SK-N-SH (cell line): Measurements from ENCODE around the gene ARHGAP31. TPM values are rescaled to one million over a fixed set of nuclear protein-coding genes. Genes with fewer than 3 reads are reported as not detected.

Experiments
- CTCF ChIA-PET: fragments of 300-600, 350-600 bp; formaldehyde crosslinking; extraction: SDS; loops from one replicate; lab custom pipeline; 2021; lab: Yijun Ruan, JAX
- POLR2A ChIA-PET: fragments of 350-600 bp; sonication (Branson Sonifier 250); formaldehyde crosslinking; extraction: SDS; loops from one replicate; lab custom pipeline; 2020; ENCODE audit warnings: antibody characterized with exemption, inconsistent platforms; lab: Yijun Ruan, JAX
- DNase-seq: peaks from one replicate; pipeline ENCODE4 v3.0.0; 2012
- H2AFZ ChIP-seq: fragments of 200-600 bp; sonication (generic); 2 replicates; pipeline ENCODE4 v1.8.1; 2016; ENCODE audit warnings: antibody characterized with exemption, mild to moderate bottlenecking, low read depth
- H3F3A ChIP-seq: fragments of 200-600 bp; sonication (generic); replicated peaks from 2 replicates; pipeline ENCODE3; 2016; ENCODE audit warnings: antibody characterized with exemption, mild to moderate bottlenecking; ENCODE audit not compliant: insufficient read depth
- H3K27ac ChIP-seq, 2 experiments: fragments of 200-500 bp in 1 of 2; fragments of 200-600 bp in 1 of 2; sonication (Bioruptor generic) in 1 of 2; sonication (generic), shearing (Covaris generic) in 1 of 2; 2 replicates each; pipeline versions ENCODE4 v1.5.1 to v1.6.1; 2014 to 2016; ENCODE audit warnings: low read depth in 2 of 2, inconsistent platforms in 1 of 2, low read length in 1 of 2, mild to moderate bottlenecking in 1 of 2, mixed read lengths in 1 of 2
- H3K27me3 ChIP-seq: fragments of 200-600 bp; sonication (generic), shearing (Covaris generic); 2 replicates; pipeline ENCODE4 v1.6.1; 2016; ENCODE audit warnings: mixed run types; ENCODE audit not compliant: insufficient read depth
- H3K36me3 ChIP-seq, 2 experiments: fragments of 200-500 bp in 1 of 2; fragments of 200-600 bp in 1 of 2; sonication (Bioruptor generic) in 1 of 2; sonication (generic) in 1 of 2; replicated peaks in 1 of 2; 2 replicates each; pipeline versions ENCODE3 to v1.5.1; 2014 to 2016; ENCODE audit warnings: low read length in 1 of 2, mild to moderate bottlenecking in 1 of 2; ENCODE audit not compliant: insufficient read depth in 2 of 2, control insufficient read depth in 1 of 2
- H3K4me1 ChIP-seq, 2 experiments: fragments of 200-500 bp in 1 of 2; fragments of 200-600 bp in 1 of 2; sonication (Bioruptor generic) in 1 of 2; sonication (generic), shearing (Covaris generic) in 1 of 2; 2 replicates each; pipeline versions ENCODE4 v1.5.1 to v1.6.1; 2014 to 2016; ENCODE audit warnings: low read depth in 1 of 2, low read length in 1 of 2, mixed run types in 1 of 2; ENCODE audit not compliant: insufficient read depth in 2 of 2, control insufficient read depth in 1 of 2
- H3K4me2 ChIP-seq: fragments of 200-600 bp; sonication (generic), shearing (Covaris generic); 2 replicates; pipeline ENCODE4 v1.6.1; 2017; ENCODE audit warnings: mixed run types
- H3K4me3 ChIP-seq, 2 experiments: fragments of 200-500 bp in 1 of 2; fragments of 200-600 bp in 1 of 2; sonication (Bioruptor generic) in 1 of 2; sonication (generic), shearing (Covaris generic) in 1 of 2; 2 replicates each; pipeline versions ENCODE4 v1.5.1 to v1.8.1; 2014 to 2016; ENCODE audit warnings: low read depth in 2 of 2, inconsistent platforms in 1 of 2, low read length in 1 of 2, mild to moderate bottlenecking in 1 of 2, mixed read lengths in 1 of 2, moderate library complexity in 1 of 2
- H3K79me2 ChIP-seq: fragments of 200-600 bp; sonication (generic); 2 replicates; pipeline ENCODE4 v1.8.1; 2017; ENCODE audit warnings: mild to moderate bottlenecking; ENCODE audit not compliant: insufficient read depth
- H3K9ac ChIP-seq: fragments of 200-600 bp; sonication (generic); 2 replicates; pipeline ENCODE4 v1.6.1; 2017; ENCODE audit warnings: mixed run types
- H3K9me2 ChIP-seq: fragments of 200-600 bp; sonication (generic); 2 replicates; pipeline ENCODE4 v1.6.1; 2017; ENCODE audit warnings: mixed run types
- H3K9me3 ChIP-seq: fragments of 200-600 bp; sonication (generic); 2 replicates; pipeline ENCODE4 v1.6.1; 2017; ENCODE audit warnings: mixed run types, mild to moderate bottlenecking, moderate library complexity
- H4K20me1 ChIP-seq: fragments of 200-600 bp; sonication (generic); 2 replicates; pipeline ENCODE4 v1.6.1; 2017; ENCODE audit warnings: mild to moderate bottlenecking, mixed run types; ENCODE audit not compliant: insufficient read depth
- CHD2 ChIP-seq: fragments of 150-350 bp; IDR thresholded peaks from 2 replicates; pipeline ENCODE4 v1.6.1; 2018; ENCODE audit warnings: low read length; ENCODE audit not compliant: partially characterized antibody
- ELF1 ChIP-seq: IDR thresholded peaks from 2 replicates; pipeline ENCODE4 v1.4.0; 2012
- EP300 ChIP-seq, 2 experiments: IDR thresholded peaks; 2 replicates each; pipeline versions ENCODE4 v1.4.0 to v1.6.1; 2012; ENCODE audit warnings: borderline replicate concordance in 1 of 2, low read depth in 1 of 2, low read length in 1 of 2
- EZH2phosphoT487 ChIP-seq: fragments of 200-600 bp; sonication (generic); IDR thresholded peaks from 2 replicates; pipeline ENCODE4 v1.6.1; 2017; ENCODE audit warnings: low read depth, mixed run types, mild to moderate bottlenecking, antibody characterized with exemption, moderate library complexity, borderline replicate concordance
- FOSL2 ChIP-seq: IDR thresholded peaks from 2 replicates; pipeline ENCODE4 v1.4.0; 2012; ENCODE audit warnings: low read depth, mild to moderate bottlenecking, moderate library complexity, borderline replicate concordance
- FOXJ3 ChIP-seq: sonication (generic); formaldehyde crosslinking; IDR thresholded peaks from 2 replicates; pipeline ENCODE4 v1.5.1; 2020; ENCODE audit warnings: mild to moderate bottlenecking, missing genetic modification reagents
- FOXM1 ChIP-seq: IDR thresholded peaks from 2 replicates; pipeline ENCODE4 v1.4.0; 2012; ENCODE audit warnings: low read depth, mild to moderate bottlenecking
- GABPA ChIP-seq: IDR thresholded peaks from 2 replicates; pipeline ENCODE4 v1.4.0; 2012; ENCODE audit warnings: low read depth, mild to moderate bottlenecking
- GATA2 ChIP-seq: sonication (generic); formaldehyde crosslinking; IDR thresholded peaks from 2 replicates; pipeline ENCODE4 v1.5.0; 2020; ENCODE audit warnings: mild to moderate bottlenecking, missing genetic modification reagents
- IRF3 ChIP-seq: fragments of 150-350 bp; IDR thresholded peaks from 2 replicates; pipeline ENCODE4 v1.6.1; 2016; ENCODE audit warnings: mild to moderate bottlenecking, low read depth, low read length
- JUND ChIP-seq: IDR thresholded peaks from 2 replicates; pipeline ENCODE4 v1.4.0; 2012
- MXI1 ChIP-seq: IDR thresholded peaks from 2 replicates; pipeline ENCODE4 v1.6.1; 2012; ENCODE audit warnings: mild to moderate bottlenecking, low read depth, low read length, improper control_type of control experiment
- PBX3 ChIP-seq: IDR thresholded peaks from 2 replicates; pipeline ENCODE4; 2012
- RAD21 ChIP-seq: IDR thresholded peaks from 2 replicates; pipeline ENCODE4 v1.6.1; 2012; ENCODE audit warnings: mild to moderate bottlenecking, low read length
- RCOR1 ChIP-seq: fragments of 150-350 bp; IDR thresholded peaks from 2 replicates; pipeline ENCODE4 v1.6.1; 2017; ENCODE audit warnings: antibody characterized with exemption, low read length
- RXRA ChIP-seq: IDR thresholded peaks from 2 replicates; pipeline ENCODE4 v1.4.0; 2012; ENCODE audit warnings: low read depth, mild to moderate bottlenecking, borderline replicate concordance
- SIN3A ChIP-seq: IDR thresholded peaks from 2 replicates; pipeline ENCODE4 v1.6.1; 2012; ENCODE audit warnings: low read depth, mild to moderate bottlenecking, low read length, moderate library complexity, borderline replicate concordance
- SMC3 ChIP-seq: IDR thresholded peaks from 2 replicates; pipeline ENCODE4 v1.6.1; 2012; ENCODE audit warnings: low read depth, low read length, improper control_type of control experiment
- TAF1 ChIP-seq: IDR thresholded peaks from 2 replicates; pipeline ENCODE4 v1.6.1; 2012; ENCODE audit warnings: low read depth, mild to moderate bottlenecking, low read length, moderate library complexity, borderline replicate concordance
- TEAD4 ChIP-seq: IDR thresholded peaks from 2 replicates; pipeline ENCODE4 v1.4.0; 2012; ENCODE audit warnings: mild to moderate bottlenecking, borderline replicate concordance; ENCODE audit not compliant: insufficient read depth
- ZBTB33 ChIP-seq: IDR thresholded peaks from 2 replicates; pipeline ENCODE4 v1.4.0; 2012; ENCODE audit warnings: low read depth, borderline replicate concordance
- WGBS: methylation state at CpG from one replicate; pipeline ENCODE4 v1.1.6; 2017; ENCODE audit warnings: low lambda C conversion rate; 5-methylcytosine and 5-hydroxymethylcytosine counted together
- polyA plus RNA-seq, 3 experiments: library from polyadenylated mRNA; depleted of rRNA; stranded (reverse); fragments of >200 nt; gene quantifications; 2 replicates each; pipeline ENCODE4 v1.2.3, GENCODE V29; 2012

The ARHGAP31 gene
- polyA plus RNA-seq, 1 of the 3 experiments (the other 2 are of a cell fraction): 4.4 TPM

GRCh38 chr3:119333773-119334509 is 39.8 kb downstream of the ARHGAP31 start:
- 76% methylated on average over 6 of the region's 6 CpGs for WGBS
- TF ChIP-seq TAF1: no peak
- no peak for TF ChIP-seq SMC3
- TF ChIP-seq EP300 (IDR thresholded peaks at IDR 0.05; ENCODE audit: borderline replicate concordance in 1 of 2, low read depth in 1 of 2, low read length in 1 of 2): peak in 1 of 2 experiments; percentile 90; a peak in 2 of 4 replicates
- peak; percentile 12; the same call in 1 of the 2 replicates for TF ChIP-seq RAD21
- TF ChIP-seq MXI1: 0 out of 2 replicates have a peak, but pooled peaks have one; percentile 52
- no peak for TF ChIP-seq SIN3A
- no peak for TF ChIP-seq FOXJ3 (CRISPR knock-in tag)
- TF ChIP-seq EZH2phosphoT487: no peak
- no peak for TF ChIP-seq GABPA
- TF ChIP-seq ELF1: no peak
- peak; percentile 59; the same call in 1 of the 2 replicates for TF ChIP-seq GATA2
- H2AFZ ChIP-seq: no peak overlapping the region
- peaks cover 3% of the 10 kb centered on the region for H3F3A ChIP-seq
- no peaks in the 10 kb centered on the region for H4K20me1 ChIP-seq
- peaks cover 0 to 13% of the 10 kb centered on the region in 2 experiments for H3K36me3 ChIP-seq
- H3K79me2 ChIP-seq: peaks cover 27% of the 10 kb centered on the region
- H3K9ac ChIP-seq: no peak overlapping the region
- peak overlapping the region; percentile 28 to 99; a peak in 3 of 4 replicates for H3K27ac ChIP-seq
- H3K4me3 ChIP-seq: no peak overlapping the region
- no peak overlapping the region for H3K4me2 ChIP-seq
- peak; percentile 37 for DNase-seq
- no peaks in the 10 kb centered on the region for H3K9me2 ChIP-seq
- ChIA-PET POLR2A (interaction anchor here (1.5 to 4.6 kb wide), 5 partner anchors 12 to 327 kb away, joined by 4 to 44 read pairs (median 9); partner anchors contain the start of genes ARHGAP31, POPDC2 and TIMMDC1), CTCF (interaction anchor here (0.5 to 3.2 kb wide), 7 partner anchors 11 to 300 kb away, joined by 3 to 14 read pairs (median 3); partner anchors contain the start of genes ARHGAP31 and IGSF11)
- H3K9me3 ChIP-seq: no peaks in the 10 kb centered on the region
- no peaks in the 10 kb centered on the region for H3K27me3 ChIP-seq
- peaks cover 4 to 50% of the 10 kb centered on the region in 2 experiments; a peak in 2 of 4 replicates for H3K4me1 ChIP-seq

GRCh38 chr3:119336823-119337222 is 42.6 kb downstream of the ARHGAP31 start:
- no peaks in the 10 kb centered on the region for H4K20me1 ChIP-seq
- no peak overlapping the region for H2AFZ ChIP-seq
- ChIA-PET POLR2A (no interaction called here), CTCF (interaction anchor here (0.8 to 1.0 kb wide), 2 partner anchors 96 to 106 kb away, joined by 3 read pairs; partner anchors contain the start of gene B4GALT4)
- no peak overlapping the region for H3K27ac ChIP-seq
- peaks cover 3% of the 10 kb centered on the region for H3F3A ChIP-seq
- H3K9me3 ChIP-seq: no peaks in the 10 kb centered on the region
- 73% methylated on average over 5 of the region's 5 CpGs for WGBS
- no peak for DNase-seq
- no peaks in the 10 kb centered on the region for H3K9me2 ChIP-seq
- peaks cover 32% of the 10 kb centered on the region for H3K79me2 ChIP-seq
- H3K27me3 ChIP-seq: no peaks in the 10 kb centered on the region
- H3K9ac ChIP-seq: no peak overlapping the region
- peaks cover 0 to 13% of the 10 kb centered on the region in 2 experiments for H3K36me3 ChIP-seq
- H3K4me2 ChIP-seq: no peak overlapping the region
- no peak overlapping the region for H3K4me3 ChIP-seq
- peaks cover 4 to 34% of the 10 kb centered on the region in 2 experiments; a peak in 2 of 4 replicates for H3K4me1 ChIP-seq
- TF ChIP-seq IRF3: no peak
- no peak for TF ChIP-seq EZH2phosphoT487
- TF ChIP-seq GATA2: no peak
- TF ChIP-seq FOXM1: no peak
- TF ChIP-seq FOXJ3 (CRISPR knock-in tag): no peak
- no peak for TF ChIP-seq SMC3
- TF ChIP-seq ZBTB33: no peak
- TF ChIP-seq PBX3: no peak
- no peak for TF ChIP-seq TEAD4
- TF ChIP-seq CHD2: no peak
- no peak for TF ChIP-seq FOSL2
- no peak for TF ChIP-seq RCOR1
- TF ChIP-seq RXRA: no peak
- no peak for TF ChIP-seq EP300 (IDR thresholded peaks at IDR 0.05; ENCODE audit: borderline replicate concordance in 1 of 2, low read depth in 1 of 2, low read length in 1 of 2)
- no peak for TF ChIP-seq JUND
